Left renal pelvis (tissue), 4 donors: ENCODE measurements around the gene ABCD1. TPM values are rescaled to one million over a fixed set of nuclear protein-coding genes. Genes with fewer than 3 reads are reported as not detected.

Experiments
- DNase-seq, 4 donors: peaks; one replicate each; pipeline ENCODE4 v3.0.0-alpha.2; 2013; ENCODE audit warnings: low read depth in 4 of 4, low spot score in 3 of 4
- polyA plus RNA-seq, 4 donors: library from polyadenylated mRNA; unstranded; fragments of 120-200 nt; gene quantifications; one replicate each; pipeline ENCODE4 v1.2.1, GENCODE V29; 2013; ENCODE audit not compliant: insufficient read length in 4 of 4

The ABCD1 gene
- polyA plus RNA-seq, 4 donors, result 7.0 to 9.6 (median 8.0) TPM

DNA sequence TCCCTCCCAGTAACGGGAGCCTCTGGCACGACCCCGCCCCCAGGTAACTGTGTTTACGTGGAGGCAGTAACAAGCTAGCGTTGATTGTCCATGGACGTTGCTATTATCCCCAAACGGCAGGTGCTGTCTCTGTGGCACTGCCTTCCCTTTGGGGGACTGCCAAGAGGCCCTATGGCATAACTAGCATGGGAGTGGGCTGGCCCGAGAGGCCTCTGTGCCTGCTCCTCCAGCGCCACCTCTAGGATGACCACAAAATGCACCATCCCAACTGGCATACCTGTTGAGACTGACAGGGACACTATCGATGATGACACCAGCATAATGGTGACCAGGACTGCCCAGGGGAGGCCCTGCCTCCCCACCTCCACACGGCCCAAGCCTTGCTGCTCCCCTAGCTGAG, 57.7 kb downstream of the ABCD1 start:
- no peak for DNase-seq

DNA sequence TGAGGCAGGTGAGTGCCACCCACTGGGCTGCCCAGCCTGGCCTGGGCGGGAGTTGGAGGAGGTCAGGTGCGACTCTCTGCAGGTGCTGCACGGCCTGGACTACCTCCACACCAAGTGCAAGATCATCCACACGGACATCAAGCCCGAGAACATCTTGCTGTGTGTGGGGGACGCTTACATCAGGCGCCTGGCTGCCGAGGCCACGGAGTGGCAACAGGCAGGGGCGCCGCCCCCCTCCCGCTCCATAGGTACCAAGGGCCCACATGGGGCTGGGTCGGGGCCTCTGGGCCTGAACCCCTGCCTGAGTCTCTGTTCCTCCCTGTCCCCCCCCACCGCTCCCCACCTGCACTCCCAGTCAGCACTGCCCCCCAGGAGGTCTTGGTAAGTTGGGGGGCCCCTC, 58.2 kb downstream of the ABCD1 start:
- DNase-seq, result no peak

DNA sequence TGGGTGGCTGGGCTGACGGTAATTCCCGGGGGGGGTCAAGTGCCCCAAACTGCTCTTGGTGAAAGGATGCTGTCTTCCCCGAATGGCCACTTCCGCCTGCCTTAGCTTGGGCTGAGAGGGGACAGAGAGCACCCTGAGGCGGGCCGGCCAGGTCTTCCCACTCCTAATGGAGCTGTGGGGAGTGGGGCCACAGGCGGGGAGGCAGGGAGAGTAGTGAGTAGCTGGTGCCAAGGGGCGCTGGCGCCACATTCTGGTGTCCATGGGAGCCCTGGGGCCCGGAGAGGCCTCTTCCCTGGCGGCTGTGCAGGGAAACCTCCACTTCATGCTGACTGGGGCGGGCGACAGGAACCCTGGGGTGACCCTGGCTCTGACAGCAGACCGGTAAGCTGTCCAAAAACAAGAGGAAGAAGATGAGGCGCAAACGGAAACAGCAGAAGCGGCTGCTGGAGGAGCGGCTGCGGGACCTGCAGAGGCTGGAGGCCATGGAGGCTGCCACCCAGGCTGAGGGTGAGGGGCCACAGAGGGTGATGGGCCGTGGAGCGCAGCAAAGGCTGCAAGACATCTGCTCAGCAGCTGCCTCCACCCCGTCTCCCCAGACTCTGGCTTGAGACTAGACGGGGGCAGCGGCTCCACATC, 58.8 kb downstream of the ABCD1 start:
- no peak for DNase-seq

DNA sequence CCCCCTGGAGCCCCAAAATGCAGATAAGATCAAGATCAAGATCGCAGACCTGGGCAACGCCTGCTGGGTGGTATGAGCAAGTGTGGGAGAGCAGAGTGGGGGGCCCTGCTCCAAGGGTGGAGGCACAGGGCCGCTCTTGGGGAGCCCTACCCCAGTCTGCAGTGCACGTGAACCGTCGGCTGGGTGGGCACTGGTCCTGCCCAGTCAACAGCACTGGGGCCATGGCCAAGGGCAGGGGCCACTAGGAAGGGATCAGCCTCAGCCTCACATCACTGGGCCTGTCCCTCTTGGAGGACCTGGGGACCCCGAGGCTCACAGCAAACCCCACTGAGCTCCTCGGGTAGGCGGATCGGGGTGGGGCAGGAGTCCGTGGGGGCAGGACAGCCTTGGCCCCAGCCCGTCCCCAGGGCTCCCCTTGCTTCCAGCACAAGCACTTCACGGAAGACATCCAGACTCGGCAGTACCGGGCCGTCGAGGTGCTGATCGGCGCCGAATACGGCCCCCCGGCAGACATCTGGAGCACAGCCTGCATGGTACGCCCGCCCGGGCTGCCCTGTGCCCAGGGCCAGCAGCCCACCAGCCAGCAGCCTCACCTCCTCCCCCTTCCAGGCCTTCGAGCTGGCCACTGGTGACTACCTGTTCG, 59.8 kb downstream of the ABCD1 start:
- no peak for DNase-seq

DNA sequence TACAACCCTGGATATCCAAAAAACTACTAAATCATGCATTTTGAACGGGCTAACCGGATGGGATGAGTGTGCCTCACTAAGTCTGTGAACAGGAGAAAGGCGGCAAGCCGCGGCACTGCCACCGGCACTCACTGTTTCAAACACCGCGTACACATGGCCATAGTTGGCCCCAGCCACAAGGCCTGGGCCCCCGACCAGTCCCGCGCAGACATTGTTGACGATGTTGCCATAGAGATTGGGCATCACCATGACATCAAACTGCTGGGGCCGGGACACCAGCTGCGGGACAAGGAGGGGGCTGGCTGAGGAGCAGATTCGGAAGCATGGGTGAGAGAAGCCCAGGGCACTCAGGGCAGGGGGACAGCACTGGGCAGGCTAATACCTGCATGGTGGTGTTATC, 62.0 kb downstream of the ABCD1 start:
- DNase-seq, result no peak

DNA sequence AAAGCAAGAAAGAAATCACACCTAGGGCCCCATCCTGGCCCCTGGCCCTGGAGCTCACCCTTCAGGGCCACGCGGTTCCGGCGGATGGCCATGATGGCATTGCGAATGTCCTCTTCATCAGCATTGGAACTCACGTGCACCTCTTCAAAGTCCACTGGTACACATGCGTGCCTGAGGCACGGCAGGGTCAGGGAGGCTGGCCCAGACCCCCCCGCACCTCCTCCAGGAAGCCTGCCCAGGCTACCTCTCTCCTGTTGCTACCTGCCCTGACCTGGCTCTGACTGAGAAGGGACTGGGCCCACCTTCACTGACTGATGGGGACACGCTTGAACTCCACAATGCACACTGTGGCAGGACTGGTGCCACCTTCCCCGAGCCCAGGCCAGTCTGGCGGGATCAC, 65.0 kb downstream of the ABCD1 start:
- DNase-seq, result no peak

DNA sequence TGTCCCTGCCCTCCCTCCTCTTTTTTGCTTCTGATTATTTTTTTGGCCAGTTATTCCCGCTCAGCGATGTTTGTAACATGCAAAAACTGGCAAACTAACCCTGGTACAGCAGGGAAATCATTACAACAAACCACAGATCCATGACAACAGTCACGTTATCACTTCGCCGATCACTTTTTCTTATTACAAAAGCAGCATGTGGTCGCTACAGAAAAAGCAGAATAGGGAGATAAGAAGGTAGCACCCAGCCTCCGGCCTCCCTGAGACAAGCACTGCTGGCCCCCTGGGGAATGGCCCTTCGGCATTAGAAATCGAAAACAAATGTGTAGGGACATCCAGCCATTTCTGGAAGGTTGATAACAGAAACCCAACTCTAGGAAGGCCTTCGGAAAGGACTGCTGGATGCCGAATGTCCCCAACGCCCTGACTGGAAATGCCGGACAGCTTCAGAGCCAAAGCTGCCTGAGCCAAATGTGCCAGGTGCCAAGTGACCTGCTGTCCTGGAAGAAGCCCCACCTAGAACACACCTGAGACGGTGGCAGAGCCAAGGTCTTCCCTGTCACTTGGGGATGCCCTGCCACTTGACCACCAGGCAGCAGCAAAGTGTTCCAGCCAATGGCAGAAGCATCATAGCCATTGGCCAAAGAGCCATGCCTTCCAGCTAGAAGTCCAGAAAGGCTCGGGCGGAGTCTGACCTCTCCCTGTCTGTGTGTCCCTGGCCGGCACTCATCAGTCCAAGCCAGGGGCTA, 66.6 kb downstream of the ABCD1 start:
- no peak for DNase-seq

DNA sequence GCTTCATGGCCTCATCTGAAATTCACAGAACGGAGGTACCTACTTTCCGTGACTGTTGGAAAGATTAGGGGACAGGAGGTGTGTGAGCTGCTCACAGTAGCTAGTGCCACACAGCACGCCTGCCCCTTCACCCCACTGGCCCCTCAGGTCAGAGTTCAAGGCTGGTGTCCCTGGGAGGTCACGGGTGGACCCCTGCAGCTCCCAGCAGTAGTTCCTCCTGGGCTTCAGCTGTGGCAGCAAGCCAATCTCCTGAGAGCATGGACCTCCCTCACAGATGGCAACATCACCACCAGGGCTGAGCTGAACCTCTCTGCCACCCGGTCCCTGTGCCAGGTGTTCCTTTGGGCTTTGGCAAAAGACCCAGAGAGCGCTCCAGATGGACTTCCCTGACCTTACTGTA, 67.7 kb downstream of the ABCD1 start:
- no peak for DNase-seq

DNA sequence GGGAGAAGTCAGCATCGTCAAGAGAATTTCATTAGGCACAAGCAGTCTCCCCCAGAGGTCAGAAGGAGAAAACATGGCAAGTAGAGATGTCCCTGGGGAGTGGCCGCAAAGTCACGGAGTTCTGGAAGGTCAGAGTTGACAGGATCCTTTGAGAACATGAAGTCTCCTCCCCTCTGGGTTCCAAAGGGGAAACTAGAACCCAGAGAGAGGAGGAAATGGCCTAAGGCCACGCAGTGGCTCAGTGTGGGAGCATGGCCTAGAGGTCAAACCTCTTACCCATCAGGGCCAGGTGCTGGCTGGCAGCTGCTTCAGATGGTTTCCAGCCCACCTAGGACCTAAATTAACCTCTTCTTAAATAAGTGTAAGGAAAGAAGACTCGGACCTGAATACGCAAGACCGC, 68.6 kb downstream of the ABCD1 start:
- DNase-seq, result no peak

Other genes starting within 250 kb of the ABCD1 start
- gene BGN, start 229.9 kb upstream of the ABCD1 start, polyA plus RNA-seq, result 100 to 1,000 TPM; 114 to 218 (median 181) TPM
- gene ATP2B3, start 207.2 kb upstream of the ABCD1 start, polyA plus RNA-seq, result under 1 TPM; 0.10 to 0.32 (median 0.22) TPM
- gene CCNQ, start 125.7 kb upstream of the ABCD1 start, polyA plus RNA-seq, result 10 to 100 TPM; 13.5 to 20.7 (median 17.9) TPM
- 10 to 100 TPM in 3 of 4 donors, 1 to 10 TPM in 1; 2.7 to 52.1 (median 44.9) TPM for gene DUSP9, start 77.7 kb upstream of the ABCD1 start, polyA plus RNA-seq
- 10 to 100 TPM in 1 of 4 donors, 1 to 10 TPM in 3; 1.7 to 10.1 (median 7.8) TPM for gene PNCK, start 51.0 kb upstream of the ABCD1 start, polyA plus RNA-seq
- gene SLC6A8, start 36.9 kb upstream of the ABCD1 start, polyA plus RNA-seq, result 10 to 100 TPM; 16.8 to 64.5 (median 46.2) TPM
- 100 to 1,000 TPM; 100 to 199 (median 181) TPM for gene BCAP31, start 469 bp upstream of the ABCD1 start, polyA plus RNA-seq
- gene PLXNB3, start 39.4 kb downstream of the ABCD1 start, polyA plus RNA-seq, result 1 to 10 TPM in 3 of 4 donors, under 1 TPM in 1; 0.76 to 2.1 (median 1.5) TPM
- gene SRPK3, start 56.2 kb downstream of the ABCD1 start, polyA plus RNA-seq, result 1 to 10 TPM in 3 of 4 donors, under 1 TPM in 1; 0.65 to 6.7 (median 1.9) TPM
- 10 to 100 TPM; 59.4 to 95.2 (median 71.3) TPM for gene IDH3G, start 69.5 kb downstream of the ABCD1 start, polyA plus RNA-seq
- 100 to 1,000 TPM; 133 to 167 (median 150) TPM for gene SSR4, start 69.8 kb downstream of the ABCD1 start, polyA plus RNA-seq
- 10 to 100 TPM in 2 of 4 donors, 1 to 10 TPM in 2; 6.9 to 13.7 (median 9.6) TPM for gene PDZD4, start 105.7 kb downstream of the ABCD1 start, polyA plus RNA-seq
- gene L1CAM, start 161.3 kb downstream of the ABCD1 start, polyA plus RNA-seq, result 10 to 100 TPM in 3 of 4 donors, 1 to 10 TPM in 1; 1.9 to 67.6 (median 44.6) TPM
- gene AVPR2, start 179.8 kb downstream of the ABCD1 start, polyA plus RNA-seq, result 1 to 10 TPM in 3 of 4 donors, under 1 TPM in 1; 0.15 to 6.1 (median 1.9) TPM
- gene ARHGAP4, start 201.4 kb downstream of the ABCD1 start, polyA plus RNA-seq, result 10 to 100 TPM; 16.5 to 52.7 (median 23.7) TPM
- gene NAA10, start 210.2 kb downstream of the ABCD1 start, polyA plus RNA-seq, result 10 to 100 TPM; 46.8 to 83.0 (median 58.6) TPM
- 10 to 100 TPM in 3 of 4 donors, 1 to 10 TPM in 1; 5.4 to 22.3 (median 14.5) TPM for gene RENBP, start 219.8 kb downstream of the ABCD1 start, polyA plus RNA-seq
- gene HCFC1, start 247.0 kb downstream of the ABCD1 start, polyA plus RNA-seq, result 10 to 100 TPM; 38.1 to 49.9 (median 42.2) TPM
- gene TMEM187, start 247.9 kb downstream of the ABCD1 start, polyA plus RNA-seq, result 1 to 10 TPM; 4.4 to 9.1 (median 5.2) TPM